WTC11 (cell line): ENCODE results near the gene MEGF10.

Experiments used
- ETV6 ChIP-seq: sonication (generic); formaldehyde crosslinking; IDR thresholded peaks from 2 replicates; pipeline ENCODE4 v1.8.1; 2022; ENCODE audit warnings: mild to moderate bottlenecking, missing genetic modification reagents
- FOXP4 ChIP-seq: sonication (generic); formaldehyde crosslinking; IDR thresholded peaks from 2 replicates; pipeline ENCODE4 v1.8.0; 2022; ENCODE audit warnings: mild to moderate bottlenecking, missing genetic modification reagents
- KAT7 ChIP-seq: sonication (generic); formaldehyde crosslinking; IDR thresholded peaks from 2 replicates; pipeline ENCODE4 v1.8.1; 2023; ENCODE audit warnings: missing genetic modification reagents, mild to moderate bottlenecking, borderline replicate concordance
- SMAD3 ChIP-seq: sonication (generic); formaldehyde crosslinking; IDR thresholded peaks from 2 replicates; pipeline ENCODE4 v1.8.0; 2022; ENCODE audit warnings: missing genetic modification reagents, mild to moderate bottlenecking, borderline replicate concordance
- ZNF263 ChIP-seq: sonication (generic); formaldehyde crosslinking; IDR thresholded peaks from 2 replicates; pipeline ENCODE4 v1.8.1; 2022; ENCODE audit warnings: low read depth, mild to moderate bottlenecking, moderate library complexity, missing genetic modification reagents
- ZNF532 ChIP-seq: fragments of 250-450 bp; sonication (Bioruptor Pico); IDR thresholded peaks from 2 replicates; pipeline ENCODE4 v1.9.0; 2021; ENCODE audit warnings: mild to moderate bottlenecking, borderline replicate concordance
- TF ChIP-seq, protein P1 (sequence below): fragments of 200-600 bp; IDR thresholded peaks from 2 replicates; pipeline ENCODE4 v1.8.0; 2022; ENCODE audit warnings: antibody characterized with exemption
- TF ChIP-seq, protein P2 (sequence below): sonication (generic); formaldehyde crosslinking; IDR thresholded peaks from 2 replicates; pipeline ENCODE4 v1.8.1; 2022; ENCODE audit warnings: mild to moderate bottlenecking, missing genetic modification reagents, moderate library complexity, borderline replicate concordance

- TF ChIP-seq, protein P1, sequence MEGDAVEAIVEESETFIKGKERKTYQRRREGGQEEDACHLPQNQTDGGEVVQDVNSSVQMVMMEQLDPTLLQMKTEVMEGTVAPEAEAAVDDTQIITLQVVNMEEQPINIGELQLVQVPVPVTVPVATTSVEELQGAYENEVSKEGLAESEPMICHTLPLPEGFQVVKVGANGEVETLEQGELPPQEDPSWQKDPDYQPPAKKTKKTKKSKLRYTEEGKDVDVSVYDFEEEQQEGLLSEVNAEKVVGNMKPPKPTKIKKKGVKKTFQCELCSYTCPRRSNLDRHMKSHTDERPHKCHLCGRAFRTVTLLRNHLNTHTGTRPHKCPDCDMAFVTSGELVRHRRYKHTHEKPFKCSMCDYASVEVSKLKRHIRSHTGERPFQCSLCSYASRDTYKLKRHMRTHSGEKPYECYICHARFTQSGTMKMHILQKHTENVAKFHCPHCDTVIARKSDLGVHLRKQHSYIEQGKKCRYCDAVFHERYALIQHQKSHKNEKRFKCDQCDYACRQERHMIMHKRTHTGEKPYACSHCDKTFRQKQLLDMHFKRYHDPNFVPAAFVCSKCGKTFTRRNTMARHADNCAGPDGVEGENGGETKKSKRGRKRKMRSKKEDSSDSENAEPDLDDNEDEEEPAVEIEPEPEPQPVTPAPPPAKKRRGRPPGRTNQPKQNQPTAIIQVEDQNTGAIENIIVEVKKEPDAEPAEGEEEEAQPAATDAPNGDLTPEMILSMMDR, result no peak
- TF ChIP-seq, protein P2, sequence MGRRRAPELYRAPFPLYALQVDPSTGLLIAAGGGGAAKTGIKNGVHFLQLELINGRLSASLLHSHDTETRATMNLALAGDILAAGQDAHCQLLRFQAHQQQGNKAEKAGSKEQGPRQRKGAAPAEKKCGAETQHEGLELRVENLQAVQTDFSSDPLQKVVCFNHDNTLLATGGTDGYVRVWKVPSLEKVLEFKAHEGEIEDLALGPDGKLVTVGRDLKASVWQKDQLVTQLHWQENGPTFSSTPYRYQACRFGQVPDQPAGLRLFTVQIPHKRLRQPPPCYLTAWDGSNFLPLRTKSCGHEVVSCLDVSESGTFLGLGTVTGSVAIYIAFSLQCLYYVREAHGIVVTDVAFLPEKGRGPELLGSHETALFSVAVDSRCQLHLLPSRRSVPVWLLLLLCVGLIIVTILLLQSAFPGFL (CRISPR knock-in tag), result no peak
- TF ChIP-seq SMAD3 (CRISPR knock-in tag) (no peak), KAT7 (CRISPR knock-in tag) (no peak), FOXP4 (CRISPR knock-in tag) (no peak), ZNF532 (CRISPR knock-in tag) (no peak), ZNF263 (CRISPR knock-in tag) (no peak), ETV6 (CRISPR knock-in tag) (no peak)
Measured at GRCh38 chr5:127343866-127344265, 53.3 kb downstream of the MEGF10 start.
